B cell (primary cell): ENCODE measurements around the gene H1-8. TPM values are rescaled to one million over a fixed set of nuclear protein-coding genes. Genes with fewer than 3 reads are reported as not detected.
A peak's percentile ranks its signal among the peaks of the same experiment; 100 is the strongest.

Experiments used
- ATAC-seq: fragments of 200-7000 bp; cut with Tn5 transposase; one replicate; pipeline ENCODE4 v1.10.0; 2021; ENCODE audit warnings: low read depth, mild to moderate bottlenecking, moderate number of reproducible peaks, moderate library complexity
- CTCF ChIA-PET: fragments of 350-600 bp; sonication (Branson Sonifier 250); formaldehyde crosslinking; loops from one replicate; lab custom pipeline; 2021; ENCODE audit warnings: antibody characterized with exemption, inconsistent platforms; lab: Charles Lee
- POLR2A ChIA-PET: fragments of 350-600 bp; sonication (Branson Sonifier 250); formaldehyde crosslinking; loops from one replicate; lab custom pipeline; 2021; ENCODE audit warnings: antibody characterized with exemption; lab: Charles Lee
- DNase-seq: peaks from one replicate; pipeline ENCODE4 v3.0.0; 2013
- H2AFZ ChIP-seq: 2 replicates; pipeline ENCODE4 v1.6.1; 2012; ENCODE audit warnings: mild to moderate bottlenecking, low read depth, low read length; ENCODE audit not compliant: insufficient read depth, poor library complexity, severe bottlenecking
- H3K27ac ChIP-seq, 2 donors: 1 replicate in 1 of 2; 2 replicates in 1 of 2; pipeline ENCODE4 v1.5.1; 2012 to 2013; ENCODE audit warnings: low read length in 2 of 2, mild to moderate bottlenecking in 2 of 2, moderate library complexity in 1 of 2
- H3K27me3 ChIP-seq, 4 experiments: fragments of 200-600 bp in 1 of 4; sonication (generic) in 1 of 4; replicated peaks in 1 of 4; 1 replicate in 2 of 4; 2 replicates in 2 of 4; pipeline versions ENCODE4 v1.6.1 to v1.7.0; 2013 to 2016; ENCODE audit warnings: low read length in 3 of 4, mild to moderate bottlenecking in 2 of 4, mixed read lengths in 1 of 4, moderate library complexity in 1 of 4; ENCODE audit not compliant: insufficient read depth in 4 of 4, control insufficient read depth in 3 of 4; ENCODE audit errors: control extremely low read depth in 1 of 4
- H3K36me3 ChIP-seq, 2 experiments: replicated peaks in 1 of 2; 1 replicate in 1 of 2; 2 replicates in 1 of 2; pipeline versions ENCODE4 v1.6.1 to v1.7.1; 2013; ENCODE audit warnings: low read length in 1 of 2; ENCODE audit not compliant: insufficient read depth in 2 of 2, control insufficient read depth in 1 of 2; ENCODE audit errors: control extremely low read depth in 1 of 2, extremely low read depth in 1 of 2
- H3K4me1 ChIP-seq, 2 donors: fragments of 200-600 bp in 1 of 2; sonication (generic) in 1 of 2; 1 replicate in 1 of 2; 2 replicates in 1 of 2; pipeline versions ENCODE4 v1.5.1 to v1.6.1; 2013 to 2017; ENCODE audit warnings: low read length in 2 of 2; ENCODE audit not compliant: control insufficient read depth in 2 of 2, insufficient read depth in 2 of 2
- H3K4me2 ChIP-seq: replicated peaks from 2 replicates; pipeline ENCODE3; 2012; ENCODE audit warnings: mild to moderate bottlenecking, low read depth, low read length; ENCODE audit not compliant: poor library complexity, severe bottlenecking
- H3K4me3 ChIP-seq, 5 experiments: fragments of 200-600 bp in 1 of 5; sonication (generic) in 1 of 5; 1 replicate in 3 of 5; 2 replicates in 2 of 5; pipeline versions ENCODE4 v1.5.1 to v1.7.0; 2011 to 2016; ENCODE audit warnings: low read length in 4 of 5, mild to moderate bottlenecking in 4 of 5, low read depth in 2 of 5, control low read depth in 1 of 5, moderate library complexity in 1 of 5; ENCODE audit not compliant: insufficient read depth in 1 of 5; ENCODE audit errors: control extremely low read depth in 1 of 5, extremely low read depth in 1 of 5
- H3K79me2 ChIP-seq: fragments of 200-600 bp; sonication (generic); one replicate; pipeline ENCODE4 v1.6.0; 2016; ENCODE audit warnings: low read length; ENCODE audit not compliant: control insufficient read depth, insufficient read depth
- H3K9ac ChIP-seq: fragments of 200-600 bp; sonication (generic); 2 replicates; pipeline ENCODE4 v1.6.1; 2017; ENCODE audit warnings: mild to moderate bottlenecking, low read length, moderate library complexity
- H3K9me3 ChIP-seq, 3 donors: one replicate each; pipeline versions ENCODE4 v1.6.1 to v1.7.1; 2013; ENCODE audit warnings: low read length in 2 of 3; ENCODE audit not compliant: control insufficient read depth in 2 of 3, insufficient read depth in 1 of 3; ENCODE audit errors: control extremely low read depth in 1 of 3
- H4K20me1 ChIP-seq: 2 replicates; pipeline ENCODE4 v1.6.0; 2012; ENCODE audit warnings: mild to moderate bottlenecking, low read length; ENCODE audit not compliant: insufficient read depth, control insufficient read depth, poor library complexity, severe bottlenecking
- H3K27ac Mint-ChIP-seq: one replicate; pipeline ENCODE4 v1.8.0; 2021; ENCODE audit warnings: mixed read lengths
- H3K27me3 Mint-ChIP-seq: one replicate; pipeline ENCODE4 v1.8.0; 2021; ENCODE audit warnings: mixed read lengths
- H3K4me1 Mint-ChIP-seq: one replicate; pipeline ENCODE4 v1.8.0; 2021; ENCODE audit warnings: mixed read lengths
- H3K4me3 Mint-ChIP-seq: one replicate; pipeline ENCODE4 v1.8.0; 2021; ENCODE audit warnings: mixed read lengths
- H3K9me3 Mint-ChIP-seq: one replicate; pipeline ENCODE4 v1.8.0; 2022; ENCODE audit warnings: mixed read lengths; ENCODE audit not compliant: insufficient read depth
- EZH2 ChIP-seq: IDR thresholded peaks from 2 replicates; pipeline ENCODE4 v1.6.1; 2012; ENCODE audit warnings: borderline replicate concordance, low read depth, mild to moderate bottlenecking, moderate library complexity, low read length; ENCODE audit not compliant: insufficient read depth, poor library complexity, severe bottlenecking
- WGBS: methylation state at CpG from one replicate; pipeline ENCODE4 v1.1.5; 2013; ENCODE audit warnings: missing lambda C conversion rate; ENCODE audit not compliant: insufficient coverage; 5-methylcytosine and 5-hydroxymethylcytosine counted together
- intact Hi-C: fragments of 100-400 bp; cut with micrococcal nuclease; formaldehyde crosslinking; loops from one replicate; pipeline ENCODE4 v1.10.0; 2022
- polyA plus RNA-seq: library from polyadenylated mRNA; depleted of rRNA; stranded (reverse); fragments of >200 nt; gene quantifications from 2 replicates; pipeline ENCODE4 v1.2.3, GENCODE V29; 2012
- total RNA-seq, 2 donors: library from RNA; stranded (reverse); fragments of 120-200 nt in 1 of 2; gene quantifications; 1 replicate in 1 of 2; 2 replicates in 1 of 2; pipeline versions ENCODE4 v1.2.3 to v1.2.4, GENCODE V29; 2013 to 2022
- TF ChIP-seq, protein P1 (sequence below): fragments of 200-600 bp; IDR thresholded peaks from one replicate; pipeline ENCODE4 v1.8.0; 2022; ENCODE audit warnings: antibody characterized with exemption, mild to moderate bottlenecking

The H1-8 gene
- total and polyA plus RNA-seq, 2 donors (not counting 1 experiment from before 2014, with no cell fraction given) = not detected

DNA sequence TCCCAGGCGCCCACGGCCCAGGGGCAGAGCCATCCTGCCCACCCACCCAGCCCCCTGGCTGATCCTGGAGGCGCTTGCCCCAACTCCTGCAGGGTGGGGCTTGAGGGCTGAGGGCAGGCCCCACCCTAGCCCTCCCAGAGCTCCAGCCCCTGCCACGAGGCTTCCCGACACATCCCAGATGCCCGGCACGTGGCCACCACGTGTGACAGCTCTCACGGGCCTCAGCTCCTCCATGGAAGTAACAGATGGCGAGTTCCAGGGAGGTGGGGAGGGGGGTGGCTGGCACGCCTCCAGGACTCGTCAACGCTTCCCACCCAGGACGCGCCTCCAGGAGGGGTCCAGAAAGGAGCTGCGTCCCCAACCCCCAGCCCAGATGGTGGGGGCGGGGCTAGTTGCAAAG, 34.4 kb downstream of the H1-8 start:
- intact Hi-C loops = loop anchor here (2.0 to 5.0 kb wide), 5 partner anchors 85 to 535 kb away; partner anchors contain the start of genes MBD4 and RAB43
- TF ChIP-seq, protein P1, sequence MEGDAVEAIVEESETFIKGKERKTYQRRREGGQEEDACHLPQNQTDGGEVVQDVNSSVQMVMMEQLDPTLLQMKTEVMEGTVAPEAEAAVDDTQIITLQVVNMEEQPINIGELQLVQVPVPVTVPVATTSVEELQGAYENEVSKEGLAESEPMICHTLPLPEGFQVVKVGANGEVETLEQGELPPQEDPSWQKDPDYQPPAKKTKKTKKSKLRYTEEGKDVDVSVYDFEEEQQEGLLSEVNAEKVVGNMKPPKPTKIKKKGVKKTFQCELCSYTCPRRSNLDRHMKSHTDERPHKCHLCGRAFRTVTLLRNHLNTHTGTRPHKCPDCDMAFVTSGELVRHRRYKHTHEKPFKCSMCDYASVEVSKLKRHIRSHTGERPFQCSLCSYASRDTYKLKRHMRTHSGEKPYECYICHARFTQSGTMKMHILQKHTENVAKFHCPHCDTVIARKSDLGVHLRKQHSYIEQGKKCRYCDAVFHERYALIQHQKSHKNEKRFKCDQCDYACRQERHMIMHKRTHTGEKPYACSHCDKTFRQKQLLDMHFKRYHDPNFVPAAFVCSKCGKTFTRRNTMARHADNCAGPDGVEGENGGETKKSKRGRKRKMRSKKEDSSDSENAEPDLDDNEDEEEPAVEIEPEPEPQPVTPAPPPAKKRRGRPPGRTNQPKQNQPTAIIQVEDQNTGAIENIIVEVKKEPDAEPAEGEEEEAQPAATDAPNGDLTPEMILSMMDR = no peak
- no peak for TF ChIP-seq EZH2
- Mint-ChIP-seq H3K9me3 (no peaks in the 10 kb centered on the region), H3K4me1 (peaks cover 66% of the 10 kb centered on the region), H3K27ac (peak overlapping the region; percentile 98), H3K4me3 (peak overlapping the region; percentile 83), H3K27me3 (no peaks in the 10 kb centered on the region)
- WGBS = 6% methylated on average over 13 of the region's 17 CpGs
- no peaks in the 10 kb centered on the region for H3K27me3 ChIP-seq
- DNase-seq (peak; percentile 50), ATAC-seq (no peak)
- H3K79me2 ChIP-seq = no peaks in the 10 kb centered on the region
- ChIA-PET POLR2A (interaction anchor here (0.7 to 3.4 kb wide), 13 partner anchors 10 to 261 kb away, joined by 3 to 55 read pairs (median 4); partner anchors contain the start of genes PLXND1 and RHO), CTCF (interaction anchor here (0.7 to 3.2 kb wide), 11 partner anchors 11 to 250 kb away, joined by 3 to 30 read pairs (median 7); partner anchors contain the start of genes PLXND1 and RHO)
- H3K4me1 ChIP-seq = peaks cover 50 to 59% of the 10 kb centered on the region in 2 donors
- no peaks in the 10 kb centered on the region for H4K20me1 ChIP-seq
- no peaks in the 10 kb centered on the region for H3K36me3 ChIP-seq
- H3K4me2 ChIP-seq = peak overlapping the region; percentile 82
- H3K4me3 ChIP-seq = peak overlapping the region in 3 of 5 experiments; percentile 10 to 53 (median 21)
- no peaks in the 10 kb centered on the region for H3K9me3 ChIP-seq
- no peak overlapping the region for H2AFZ ChIP-seq
- peak overlapping the region; percentile 43 for H3K9ac ChIP-seq
- peak overlapping the region; percentile 69 to 83 for H3K27ac ChIP-seq
